Activated CD8-positive, alpha-beta T cell treated with anti-CD3 and anti-CD28 coated beads for 36 hours (primary cell): ENCODE measurements around the gene SART3. TPM values are rescaled to one million over a fixed set of nuclear protein-coding genes. Genes with fewer than 3 reads are reported as not detected.

Experiments
- ATAC-seq: fragments of 200-7000 bp; cut with Tn5 transposase; one replicate; pipeline ENCODE4 v1.10.0; 2021; ENCODE audit warnings: mild to moderate bottlenecking, moderate library complexity
- CTCF ChIA-PET: fragments of 350-600 bp; sonication (Branson Sonifier 250); formaldehyde crosslinking; loops from one replicate; lab custom pipeline; 2021; ENCODE audit warnings: antibody characterized with exemption; lab: Charles Lee
- POLR2A ChIA-PET: fragments of 350-600 bp; sonication (Branson Sonifier 250); formaldehyde crosslinking; loops from one replicate; lab custom pipeline; 2021; ENCODE audit warnings: antibody characterized with exemption; lab: Charles Lee
- DNase-seq: peaks from one replicate; pipeline ENCODE4 v3.0.0-alpha.2; 2020
- H3K27ac Mint-ChIP-seq: one replicate; pipeline ENCODE4 v1.8.0; 2021; ENCODE audit warnings: mild to moderate bottlenecking, mixed read lengths
- H3K27me3 Mint-ChIP-seq: one replicate; pipeline ENCODE4 v1.8.0; 2021; ENCODE audit warnings: mixed read lengths
- H3K36me3 Mint-ChIP-seq: one replicate; pipeline ENCODE4 v1.8.0; 2021; ENCODE audit warnings: low read depth, mixed read lengths
- H3K4me1 Mint-ChIP-seq: one replicate; pipeline ENCODE4 v1.8.0; 2021; ENCODE audit warnings: low read depth, mixed read lengths
- H3K4me3 Mint-ChIP-seq: one replicate; pipeline ENCODE4 v1.8.0; 2021; ENCODE audit warnings: mild to moderate bottlenecking, moderate library complexity, mixed read lengths
- H3K9me3 Mint-ChIP-seq: one replicate; pipeline ENCODE4 v1.8.0; 2021; ENCODE audit warnings: mixed read lengths
- CTCF ChIP-seq: fragments of 200-600 bp; IDR thresholded peaks from one replicate; pipeline ENCODE4 v1.8.0; 2022; ENCODE audit warnings: antibody characterized with exemption, mild to moderate bottlenecking
- intact Hi-C: fragments of 100-400 bp; cut with micrococcal nuclease; formaldehyde crosslinking; loops from one replicate; pipeline ENCODE4 v1.10.0; 2022
- total RNA-seq, 2 experiments: library from RNA; stranded (reverse); gene quantifications; one replicate each; pipeline ENCODE4 v1.2.3, GENCODE V29; 2021

Gene SART3
- total RNA-seq, 2 experiments from 2014 or later: 80.1 to 81.4 TPM

DNA sequence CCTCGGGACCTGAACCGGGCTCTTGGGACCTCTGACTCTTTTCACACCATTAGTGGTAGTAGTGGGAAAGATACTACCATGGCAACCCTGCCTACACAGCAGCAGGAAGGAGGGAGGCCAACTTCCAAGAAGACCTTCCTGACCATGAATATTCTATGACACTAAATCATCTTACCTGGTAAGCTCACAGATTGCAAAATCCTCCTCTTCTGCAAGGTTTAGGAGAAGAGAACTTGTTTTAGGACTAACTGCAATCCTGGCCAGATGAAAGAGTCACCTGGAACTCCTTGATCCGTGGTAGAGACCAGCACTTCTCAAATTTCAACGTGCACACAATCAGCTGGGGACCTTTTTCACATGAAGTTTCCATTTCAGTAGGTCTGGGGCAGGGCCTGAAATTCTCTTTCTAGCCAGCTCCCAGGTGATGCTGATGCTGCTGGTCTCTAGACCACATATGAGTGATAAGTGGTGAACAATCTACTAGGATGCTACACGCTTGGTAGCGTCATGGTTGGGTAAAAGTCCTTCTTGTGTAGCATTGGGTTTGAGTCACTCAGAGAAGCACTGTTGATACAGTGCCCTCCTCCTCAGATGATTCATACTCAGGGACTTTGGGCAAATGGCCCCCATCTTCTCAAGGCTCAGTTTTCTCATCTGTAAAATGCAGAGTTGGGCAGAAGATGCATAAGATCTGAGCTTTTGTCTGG, 81.5 kb downstream of the SART3 start:
- DNase-seq (no peak), ATAC-seq (no peak)
- Mint-ChIP-seq H3K4me3 (no peak overlapping the region), H3K4me1 (no peaks in the 10 kb centered on the region), H3K27me3 (peaks cover 18% of the 10 kb centered on the region), H3K27ac (no peak overlapping the region), H3K36me3 (no peaks in the 10 kb centered on the region), H3K9me3 (no peaks in the 10 kb centered on the region)
- ChIA-PET POLR2A (no interaction called here), CTCF (interaction anchor here (0.7 kb wide), 1 partner anchor 16 kb away, joined by 3 read pairs; no protein-coding TSS in a partner anchor)
- intact Hi-C loops: no loop called here
- no peak for TF ChIP-seq CTCF

DNA sequence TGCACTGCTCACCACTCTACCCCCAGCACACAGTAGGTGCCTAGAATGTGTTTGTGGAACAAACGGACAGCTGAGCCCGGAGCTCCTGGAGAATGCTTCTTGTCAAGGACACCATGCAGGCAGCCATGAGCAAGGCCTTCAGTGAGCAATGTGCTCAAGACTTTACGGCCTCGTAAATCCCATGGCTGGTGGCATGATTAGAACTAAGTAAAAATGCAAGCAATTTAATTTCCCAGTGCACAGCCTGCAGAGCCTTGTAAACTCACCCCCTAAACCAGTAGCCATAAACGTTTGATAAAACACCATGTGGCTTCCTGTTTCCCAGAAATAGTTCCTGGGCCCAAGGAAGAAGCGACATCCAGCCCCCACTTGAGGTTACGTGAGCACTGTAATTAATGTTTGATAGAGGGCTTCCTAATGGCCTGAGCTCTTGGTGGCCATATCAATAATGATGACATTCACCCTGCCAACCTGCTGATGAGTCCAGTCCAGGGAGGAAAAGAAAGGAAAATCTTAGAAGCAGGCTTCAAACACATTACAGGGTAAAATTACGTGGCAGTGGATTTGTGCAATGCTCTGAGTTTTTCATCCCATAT, 82.3 kb downstream of the SART3 start:
- Mint-ChIP-seq H3K9me3 (no peaks in the 10 kb centered on the region), H3K27ac (no peak overlapping the region), H3K27me3 (peaks cover 18% of the 10 kb centered on the region), H3K36me3 (no peaks in the 10 kb centered on the region), H3K4me3 (no peak overlapping the region), H3K4me1 (no peaks in the 10 kb centered on the region)
- intact Hi-C loops: no loop called here
- ChIA-PET POLR2A (no interaction called here), CTCF (no interaction called here)
- TF ChIP-seq CTCF: no peak
- no peak for DNase-seq
- no peak for ATAC-seq

- intact Hi-C loops: no loop called here
Observed at GRCh38 chr12:108477881-108478259, 83.1 kb downstream of the SART3 start.

GRCh38 chr12:108477055-108477880, 83.7 kb downstream of the SART3 start:
- no peak for DNase-seq
- Mint-ChIP-seq H3K27ac (no peak overlapping the region), H3K4me1 (no peaks in the 10 kb centered on the region), H3K4me3 (no peak overlapping the region), H3K9me3 (no peaks in the 10 kb centered on the region), H3K36me3 (no peaks in the 10 kb centered on the region), H3K27me3 (peaks cover 12% of the 10 kb centered on the region)
- TF ChIP-seq CTCF: no peak
- ChIA-PET CTCF (no interaction called here), POLR2A (no interaction called here)
- intact Hi-C loops: no loop called here
- ATAC-seq: no peak

More at GRCh38 chr12:108477881-108478259, 83.1 kb downstream of the SART3 start:
- Mint-ChIP-seq H3K27ac (no peak overlapping the region), H3K4me3 (no peak overlapping the region), H3K4me1 (no peaks in the 10 kb centered on the region), H3K36me3 (no peaks in the 10 kb centered on the region), H3K9me3 (no peaks in the 10 kb centered on the region), H3K27me3 (peaks cover 16% of the 10 kb centered on the region)
- CTCF ChIA-PET: no interaction called here
- POLR2A ChIA-PET: no interaction called here
- DNase-seq: no peak
- no peak for ATAC-seq
- no peak for TF ChIP-seq CTCF

DNA sequence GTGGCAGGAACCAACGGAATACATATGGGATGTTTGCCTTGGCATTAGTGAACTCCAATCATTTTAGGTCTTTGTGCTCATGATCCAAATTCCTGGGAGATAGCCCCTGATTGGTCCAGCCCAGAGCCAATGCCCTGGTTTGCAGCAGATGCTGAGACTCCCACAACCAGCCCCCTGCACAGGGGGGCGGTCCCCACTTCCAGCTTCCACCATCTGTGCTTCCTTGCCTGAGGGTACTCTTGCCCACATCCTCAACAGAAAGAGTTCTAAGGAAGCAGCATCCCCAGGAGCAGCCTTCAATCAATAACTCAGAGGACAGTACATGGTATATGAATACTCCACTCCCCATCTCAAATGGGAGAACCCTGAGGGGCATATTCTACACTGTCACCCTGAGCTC, 85.6 kb downstream of the SART3 start:
- ATAC-seq (no peak), DNase-seq (no peak)
- intact Hi-C loops: no loop called here
- CTCF ChIA-PET: no interaction called here
- no peaks in the 10 kb centered on the region for H3K9me3 Mint-ChIP-seq
- no peaks in the 10 kb centered on the region for H3K4me1 Mint-ChIP-seq
- no peak overlapping the region for H3K27ac Mint-ChIP-seq
- POLR2A ChIA-PET: no interaction called here
- no peak for TF ChIP-seq CTCF
- no peaks in the 10 kb centered on the region for H3K36me3 Mint-ChIP-seq
- peaks cover 1% of the 10 kb centered on the region for H3K27me3 Mint-ChIP-seq
- H3K4me3 Mint-ChIP-seq: no peak overlapping the region
